HepG2 (cell line): ENCODE measurements around the gene GPRIN1. TPM values are rescaled to one million over a fixed set of nuclear protein-coding genes. Genes with fewer than 3 reads are reported as not detected.

Experiments used
- ELF4 ChIP-seq: sonication (generic); formaldehyde crosslinking; IDR thresholded peaks from 2 replicates; pipeline ENCODE4 v1.5.0; 2020; ENCODE audit warnings: missing genetic modification reagents, mild to moderate bottlenecking, moderate library complexity, borderline replicate concordance
- KLF13 ChIP-seq: sonication (generic); formaldehyde crosslinking; IDR thresholded peaks from 2 replicates; pipeline ENCODE4 v1.4.0; 2020; ENCODE audit warnings: mild to moderate bottlenecking, missing genetic modification reagents
- NCOA1 ChIP-seq: sonication (generic); formaldehyde crosslinking; IDR thresholded peaks from 2 replicates; pipeline ENCODE4 v1.9.0; 2021; ENCODE audit warnings: missing genetic modification reagents
- NFIB ChIP-seq: sonication (generic); formaldehyde crosslinking; IDR thresholded peaks from 2 replicates; pipeline ENCODE4 v1.9.0; 2021; ENCODE audit warnings: missing genetic modification reagents, mild to moderate bottlenecking, borderline replicate concordance
- NR2F1 ChIP-seq, 2 experiments: fragments of 450-650 bp in 1 of 2; formaldehyde crosslinking in 1 of 2; IDR thresholded peaks; 2 replicates each; pipeline versions ENCODE4 v1.5.0 to v1.6.1; 2016 to 2020; ENCODE audit warnings: mild to moderate bottlenecking in 1 of 2, missing compliant biosample characterization in 1 of 2, missing genetic modification reagents in 1 of 2, moderate library complexity in 1 of 2
- RBM39 ChIP-seq: fragments of 200-400 bp; formaldehyde crosslinking; IDR thresholded peaks from one replicate; pipeline ENCODE4 v1.6.1; 2018; ENCODE audit warnings: antibody characterized with exemption, mild to moderate bottlenecking, low read depth, low read length; ENCODE audit not compliant: poor library complexity, severe bottlenecking
- SUZ12 ChIP-seq: fragments of 150-350 bp; IDR thresholded peaks from 2 replicates; pipeline ENCODE4 v1.6.1; 2014; ENCODE audit warnings: low read depth, low read length
- ZHX2 ChIP-seq, 2 experiments: sonication (generic) in 1 of 2; formaldehyde crosslinking in 1 of 2; IDR thresholded peaks; 2 replicates each; pipeline versions ENCODE4 v1.6.1 to v1.9.0; 2014 to 2022; ENCODE audit warnings: antibody characterized with exemption in 1 of 2, borderline replicate concordance in 1 of 2, inconsistent platforms in 1 of 2, low read depth in 1 of 2, missing genetic modification reagents in 1 of 2
- ZNF432 ChIP-seq: sonication (generic); formaldehyde crosslinking; IDR thresholded peaks from 2 replicates; pipeline ENCODE4 v1.5.0; 2020; ENCODE audit warnings: missing genetic modification reagents, mild to moderate bottlenecking, borderline replicate concordance
- ZNF44 ChIP-seq: sonication (generic); formaldehyde crosslinking; IDR thresholded peaks from 2 replicates; pipeline ENCODE4 v1.5.1; 2020; ENCODE audit warnings: mild to moderate bottlenecking, missing genetic modification reagents
- ZNF672 ChIP-seq: sonication (generic); formaldehyde crosslinking; IDR thresholded peaks from 2 replicates; pipeline ENCODE4 v1.8.1; 2022; ENCODE audit warnings: missing genetic modification reagents
- polyA plus RNA-seq, 8 experiments: library from polyadenylated mRNA; depleted of rRNA in 3 of 8; stranded (reverse) in 7 of 8; unstranded in 1 of 8; fragments of >200 nt; fragmentation: Illumina TruSeq in 4 of 8; extraction: Trizol in 4 of 8; gene quantifications; 2 replicates each; pipeline versions ENCODE4 v1.2.1 to v1.2.3, GENCODE V29; 2011 to 2016; ENCODE audit warnings: low read depth in 4 of 8, missing spikeins in 1 of 8, mixed read lengths in 1 of 8; ENCODE audit not compliant: insufficient read depth in 1 of 8
- total RNA-seq, 5 experiments: library from RNA; depleted of rRNA; stranded (reverse); fragments of >200 nt; fragmentation: Illumina TruSeq; extraction: Trizol; gene quantifications; 2 replicates each; pipeline ENCODE4 v1.2.3, GENCODE V29; 2016; ENCODE audit warnings: low read depth in 1 of 5

Gene GPRIN1
- total and polyA plus RNA-seq, 2 of the 13 experiments (the other 11 are each of a cell fraction or from before 2014, with no cell fraction given) = 0.32 to 2.0 TPM

GRCh38 chr5:176596069-176596644 is 13.8 kb downstream of the GPRIN1 start (continued):
- no peak for TF ChIP-seq ZHX2 (IDR thresholded peaks at IDR 0.05; ENCODE audit: low read depth)
- no peak for TF ChIP-seq ZHX2 (CRISPR knock-in tag; IDR thresholded peaks at IDR 0.05; ENCODE audit: borderline replicate concordance)
- TF ChIP-seq ZNF432 = no peak
- no peak for TF ChIP-seq ELF4 (CRISPR knock-in tag)
- no peak for TF ChIP-seq RBM39
- TF ChIP-seq NR2F1 (CRISPR knock-in tag; IDR thresholded peaks at IDR 0.05) = no peak
- no peak for TF ChIP-seq ZNF44
- TF ChIP-seq KLF13 (CRISPR knock-in tag) = no peak
- no peak for TF ChIP-seq ZNF672 (CRISPR knock-in tag)
- TF ChIP-seq NCOA1 (CRISPR knock-in tag) = no peak
- TF ChIP-seq SUZ12 = no peak
- TF ChIP-seq NFIB (CRISPR knock-in tag) = no peak
